Femur (tissue), 1 donor: Measurements from ENCODE around the gene RNASE9.
"Not testable (repeated sequence)": the region's sequence is repeated elsewhere in the genome, so short reads cannot be mapped to it uniquely, and the experiment has no call there.

Source experiments
- DNase-seq: peaks from one replicate; pipeline ENCODE4 v3.0.0-alpha.2; 2017

The RNASE9 gene

DNA sequence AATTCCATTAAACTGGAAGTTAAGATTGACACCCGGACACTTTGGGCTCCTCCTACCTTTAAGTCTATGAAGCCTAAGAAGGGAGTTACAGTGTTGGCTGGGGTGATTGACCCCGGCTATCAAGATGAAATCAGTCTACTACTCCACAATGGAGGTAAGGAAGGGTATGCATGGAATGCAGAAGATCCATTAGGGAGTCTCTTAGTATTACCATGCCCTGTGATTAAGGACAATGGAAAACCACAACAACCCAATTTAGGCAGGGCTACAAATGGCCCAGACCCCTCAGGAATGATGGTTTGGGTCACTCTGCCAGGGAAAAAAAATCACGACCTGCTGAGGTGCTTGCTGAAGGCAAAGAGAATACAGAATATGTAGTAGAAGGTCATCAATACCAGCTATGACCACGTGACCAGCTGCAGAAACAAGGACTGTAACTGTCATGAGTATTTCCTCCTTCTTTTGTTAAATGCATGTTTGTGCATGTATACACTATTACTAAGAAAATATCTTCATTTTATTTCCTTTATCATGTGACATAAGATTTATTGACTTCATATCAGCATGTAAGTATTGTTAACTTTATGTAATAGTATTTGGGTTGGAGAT lies 11.6 kb upstream of the RNASE9 start:
- not testable (repeated sequence) for DNase-seq

DNA sequence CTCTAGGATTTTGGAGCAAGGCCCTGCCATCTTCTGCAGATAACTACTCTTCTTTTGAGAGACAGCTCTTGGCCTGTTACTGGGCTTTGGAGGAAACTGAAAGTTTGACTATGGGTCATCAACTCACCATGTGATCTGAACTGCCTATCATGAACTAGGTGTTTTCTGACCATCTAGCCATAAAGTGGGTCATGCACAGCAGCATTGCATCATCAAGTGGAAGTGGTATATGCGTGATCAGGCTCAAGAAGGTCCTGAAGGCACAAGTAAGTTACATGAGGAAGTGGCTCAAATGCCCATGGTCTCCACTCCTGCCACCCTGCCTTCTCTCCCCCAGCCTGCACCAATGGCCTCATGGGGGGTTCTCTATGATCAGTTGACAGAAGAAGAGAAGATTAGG lies 9.9 kb upstream of the RNASE9 start:
- not testable (repeated sequence) for DNase-seq

DNA sequence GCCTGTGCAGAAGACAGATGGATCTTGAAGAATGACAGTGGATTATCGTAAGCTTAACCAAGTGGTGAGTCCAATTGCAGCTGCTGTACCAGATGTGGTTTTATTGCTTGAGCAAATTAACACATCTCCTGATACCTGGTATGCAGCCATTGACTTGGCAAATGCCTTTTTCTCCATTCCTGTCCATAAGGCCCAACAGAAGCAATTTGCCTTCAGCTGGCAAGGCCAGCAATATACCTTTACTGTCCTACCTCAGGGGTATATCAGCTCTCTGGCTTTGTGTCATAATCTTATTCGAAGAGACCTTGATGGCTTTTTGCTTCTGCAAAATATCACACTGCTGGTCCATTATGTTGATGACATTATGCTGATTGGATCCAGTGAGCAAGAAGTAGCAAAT lies 9.0 kb upstream of the RNASE9 start:
- not testable (repeated sequence) for DNase-seq

DNA sequence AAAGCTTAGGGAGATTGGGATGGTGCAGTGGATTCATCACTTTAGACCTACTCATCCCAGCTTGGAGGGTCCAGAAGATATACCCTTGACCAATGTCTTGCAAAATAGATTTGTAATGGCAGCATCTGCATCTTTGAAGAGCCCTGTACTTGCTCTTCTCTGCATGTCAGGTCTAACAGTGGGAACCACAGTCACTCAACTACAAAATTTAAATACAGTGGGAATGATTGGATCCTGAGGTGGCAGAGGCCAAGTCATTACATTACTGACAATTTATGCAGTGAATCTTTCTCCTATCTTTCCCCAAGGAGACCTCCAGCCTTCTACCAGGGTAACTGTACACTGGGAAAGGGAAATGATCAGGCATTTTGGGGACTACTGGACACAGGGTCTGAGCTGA lies 8.2 kb upstream of the RNASE9 start:
- no peak for DNase-seq

DNA sequence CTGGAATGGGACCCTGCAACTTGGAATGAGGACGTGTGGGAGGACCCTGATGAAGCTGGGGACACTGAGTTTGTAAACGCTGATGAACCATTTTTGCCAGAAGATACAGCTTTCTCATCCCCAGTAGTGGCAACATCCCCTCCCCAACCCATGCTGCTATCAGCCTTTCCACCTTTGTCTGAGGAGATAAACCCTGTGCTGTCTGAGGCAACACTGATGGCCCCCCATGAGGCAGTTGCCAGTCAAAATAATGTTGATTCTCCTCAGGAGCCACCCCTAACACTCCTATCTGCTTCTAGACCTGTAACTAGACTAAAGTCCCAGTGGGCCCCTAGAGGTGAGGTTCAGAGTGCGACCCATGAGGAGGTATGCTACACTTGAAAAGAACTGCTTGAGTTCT lies 7.5 kb upstream of the RNASE9 start:
- no peak for DNase-seq

DNA sequence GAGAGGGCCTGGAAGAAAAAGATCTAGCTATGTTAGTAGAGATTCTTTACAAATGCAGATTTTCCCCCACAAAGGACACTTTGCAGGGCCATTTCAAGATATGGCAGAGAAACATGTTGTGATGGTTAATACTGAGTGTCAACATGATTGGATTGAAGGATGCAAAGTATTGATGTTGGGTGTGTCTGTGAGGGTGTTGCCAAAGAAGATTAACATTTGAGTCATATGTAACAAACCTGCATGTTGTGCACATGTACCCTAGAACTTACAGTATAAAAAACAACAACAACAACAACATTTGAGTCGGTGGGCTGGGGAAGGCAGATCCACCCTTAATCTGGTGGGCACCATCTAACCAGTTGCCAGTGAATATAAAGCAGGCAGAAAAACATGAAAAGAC lies 6.4 kb upstream of the RNASE9 start:
- DNase-seq: not testable (repeated sequence)

DNA sequence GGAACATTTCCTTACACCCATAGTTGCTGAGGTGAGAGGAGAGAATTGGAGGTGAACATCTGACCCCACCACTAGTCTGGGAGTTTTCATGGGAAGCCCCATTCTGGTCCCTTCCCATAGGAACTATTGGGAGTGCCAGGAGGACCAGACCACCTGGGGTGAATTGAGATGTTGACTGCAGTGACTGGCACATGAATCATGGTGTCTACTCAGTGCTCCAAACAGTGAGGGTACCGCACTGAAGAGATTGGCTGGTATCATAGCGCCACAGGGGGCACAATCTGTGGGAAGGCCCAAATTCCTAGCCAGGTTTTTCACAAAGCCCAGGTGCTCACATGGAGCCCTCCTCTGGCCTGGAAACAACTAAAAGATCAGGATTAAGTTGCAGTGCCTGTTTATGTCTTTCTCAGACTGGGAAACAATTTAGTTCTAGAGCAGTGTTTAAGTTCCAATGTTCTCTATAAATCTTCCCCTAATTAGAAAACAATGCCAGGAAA lies 3.7 kb upstream of the RNASE9 start:
- DNase-seq: no peak

DNA sequence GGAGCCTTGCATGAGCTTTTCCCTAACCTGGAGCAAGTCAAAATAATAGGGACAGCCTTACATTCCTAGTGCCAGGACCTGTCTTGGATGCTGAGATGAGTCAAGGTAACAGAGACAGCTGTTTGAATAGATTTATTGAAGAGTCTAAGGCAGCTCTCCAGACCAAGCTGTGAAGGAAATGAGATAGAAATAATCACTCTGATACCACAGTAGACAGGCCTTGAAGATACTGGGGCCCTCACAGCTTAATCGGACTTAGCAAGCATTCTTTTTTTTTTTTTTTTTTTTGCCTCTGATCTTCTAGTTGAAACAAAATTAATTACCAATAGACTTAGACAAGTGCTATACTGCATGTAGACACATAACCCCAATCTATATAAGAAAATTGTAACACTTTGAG lies 3.1 kb upstream of the RNASE9 start:
- DNase-seq: no peak

DNA sequence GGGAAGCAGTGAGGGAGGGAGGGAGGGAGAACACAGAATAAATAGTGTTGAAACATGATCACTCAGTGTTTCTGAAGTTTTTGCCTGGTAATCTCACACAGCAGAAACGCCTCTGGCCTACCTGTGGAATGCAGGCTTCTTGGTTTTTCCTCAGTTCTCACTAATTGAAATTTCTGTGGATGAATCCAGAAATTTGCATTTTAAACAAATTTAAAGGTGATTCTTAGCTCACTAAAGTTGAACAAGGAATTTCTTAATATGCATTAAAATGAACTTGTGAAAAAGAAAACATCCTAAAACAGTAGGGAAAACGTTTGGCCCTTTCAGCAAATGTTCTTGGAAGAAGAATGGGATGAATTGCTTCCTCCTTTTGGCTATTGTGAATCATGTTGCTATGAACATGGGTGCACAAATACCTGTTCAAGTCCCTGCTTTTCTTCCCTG lies 1.4 kb downstream of the RNASE9 start:
- no peak for DNase-seq

DNA sequence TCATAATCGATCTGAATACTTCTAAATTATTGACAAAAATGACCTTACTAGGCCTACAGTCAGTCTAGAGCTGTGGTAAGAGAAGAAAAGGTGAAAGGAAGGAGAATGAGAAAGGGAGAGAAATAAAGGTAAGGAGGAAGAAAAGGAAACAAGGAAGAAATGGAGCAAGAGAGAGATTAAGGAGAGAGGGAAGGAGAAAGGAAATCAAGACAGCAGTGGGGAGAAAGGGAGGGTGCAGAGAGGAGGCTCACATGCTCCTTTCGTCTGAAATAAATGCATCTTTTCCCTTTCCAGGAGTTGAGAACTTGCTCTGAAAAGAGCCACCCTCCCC lies 3.7 kb downstream of the RNASE9 start:
- DNase-seq: no peak

DNA sequence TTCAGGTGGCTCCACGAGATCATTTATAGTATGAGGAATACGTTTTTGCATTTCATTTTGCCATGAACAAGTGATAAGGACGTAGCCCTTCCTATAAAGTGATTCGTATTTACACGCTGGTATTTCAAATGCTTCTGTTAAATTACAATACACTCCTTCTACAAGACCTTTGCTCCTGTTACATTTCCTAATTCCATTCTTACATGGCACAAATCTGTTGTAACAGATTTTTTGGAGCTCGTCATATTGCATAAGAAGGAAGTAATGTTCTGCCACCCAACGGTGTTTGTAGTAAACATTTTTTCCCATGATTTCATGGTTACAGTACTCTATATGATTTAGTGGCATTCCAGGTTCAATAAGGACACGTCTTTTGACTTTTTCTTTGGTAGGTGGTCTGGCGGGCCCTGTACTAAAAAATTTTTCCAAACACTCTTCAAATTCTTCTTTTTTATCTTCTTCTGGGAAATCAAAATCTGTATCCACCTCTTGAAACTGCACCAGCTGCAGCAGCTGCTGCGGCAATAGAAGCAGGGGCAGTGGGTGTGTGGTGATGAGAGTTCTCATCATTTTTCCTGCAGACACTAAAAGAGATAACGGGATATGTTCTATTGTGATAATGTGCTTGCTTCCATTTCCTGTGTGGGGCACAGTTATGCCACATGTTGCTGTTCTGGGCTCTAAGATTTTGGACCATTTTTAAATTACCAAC lies 4.2 kb downstream of the RNASE9 start:
- DNase-seq: no peak

DNA sequence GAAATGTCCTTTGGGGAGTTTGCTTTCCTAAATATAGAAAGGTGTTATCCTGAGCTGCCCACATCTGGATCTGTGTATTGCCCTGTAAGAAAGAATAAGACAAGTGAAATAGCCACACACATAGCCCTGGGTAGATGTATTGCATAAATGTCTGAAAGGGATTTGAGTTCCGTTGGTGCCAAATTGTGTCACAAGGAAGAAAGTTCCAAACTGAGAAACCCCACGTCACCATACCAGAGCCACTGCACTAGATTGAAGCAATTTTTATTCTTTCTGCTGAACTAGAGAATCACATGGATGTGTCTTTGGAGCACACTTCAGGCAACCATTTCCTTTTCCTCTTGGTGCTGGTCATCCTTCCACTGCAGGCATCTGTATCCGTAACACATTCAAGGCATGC lies 5.0 kb downstream of the RNASE9 start:
- no peak for DNase-seq

DNA sequence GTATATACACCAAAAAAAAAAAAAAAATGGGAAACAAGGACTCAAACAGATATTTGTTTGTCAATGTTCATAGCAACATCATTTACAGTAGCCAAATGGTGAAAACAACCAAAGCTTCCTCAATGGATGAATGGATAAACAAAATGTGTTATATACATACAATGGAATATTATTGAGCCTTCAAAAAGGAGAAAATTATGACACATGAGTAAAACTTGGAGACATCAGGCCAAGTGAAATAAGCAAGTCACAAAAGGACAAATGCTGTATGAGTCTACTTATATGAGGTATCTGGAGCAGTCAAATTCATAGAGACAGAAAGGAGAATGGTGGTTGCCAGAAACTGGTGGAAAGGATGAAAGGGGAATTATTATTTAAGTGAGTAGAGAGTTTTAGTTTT lies 7.8 kb downstream of the RNASE9 start:
- no peak for DNase-seq

DNA sequence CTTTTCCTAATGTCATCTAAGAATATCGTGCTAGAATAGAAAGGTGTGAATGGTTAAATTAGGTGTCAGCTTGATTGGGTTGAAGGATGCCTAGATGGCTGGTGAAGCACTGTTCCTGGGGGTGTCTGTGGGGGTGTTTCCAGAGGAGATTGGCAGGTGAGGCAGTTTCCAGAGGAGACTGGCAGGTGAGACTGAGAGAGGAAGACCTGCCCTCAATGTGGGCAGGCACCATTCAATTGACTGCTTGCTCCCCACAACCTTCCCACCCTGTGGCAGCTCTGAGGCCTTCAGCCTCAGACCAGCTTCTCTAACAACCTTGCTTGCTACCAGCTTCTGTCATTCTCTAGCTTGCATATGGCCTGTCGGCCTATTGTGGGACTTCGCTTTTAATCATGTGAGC lies 9.2 kb downstream of the RNASE9 start:
- no peak for DNase-seq

DNA sequence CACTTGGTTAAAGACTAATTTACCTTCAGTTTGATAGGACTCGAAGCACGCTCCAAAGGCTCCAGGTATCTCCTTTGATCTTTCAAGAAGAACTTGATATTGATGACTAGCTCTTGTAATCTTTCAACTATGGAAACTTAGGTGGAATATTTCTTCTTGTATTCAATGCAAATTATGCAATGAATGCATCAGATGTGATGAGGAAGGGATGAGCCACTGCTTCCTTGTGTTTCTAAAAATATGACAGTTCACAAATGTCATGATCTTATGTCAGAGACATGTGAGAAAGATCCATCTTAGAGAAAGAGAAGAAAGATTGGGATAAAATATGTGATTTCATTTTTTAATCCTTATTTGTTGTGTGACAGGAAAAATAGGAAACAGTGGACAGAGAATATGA lies 9.9 kb downstream of the RNASE9 start:
- DNase-seq: no peak

DNA sequence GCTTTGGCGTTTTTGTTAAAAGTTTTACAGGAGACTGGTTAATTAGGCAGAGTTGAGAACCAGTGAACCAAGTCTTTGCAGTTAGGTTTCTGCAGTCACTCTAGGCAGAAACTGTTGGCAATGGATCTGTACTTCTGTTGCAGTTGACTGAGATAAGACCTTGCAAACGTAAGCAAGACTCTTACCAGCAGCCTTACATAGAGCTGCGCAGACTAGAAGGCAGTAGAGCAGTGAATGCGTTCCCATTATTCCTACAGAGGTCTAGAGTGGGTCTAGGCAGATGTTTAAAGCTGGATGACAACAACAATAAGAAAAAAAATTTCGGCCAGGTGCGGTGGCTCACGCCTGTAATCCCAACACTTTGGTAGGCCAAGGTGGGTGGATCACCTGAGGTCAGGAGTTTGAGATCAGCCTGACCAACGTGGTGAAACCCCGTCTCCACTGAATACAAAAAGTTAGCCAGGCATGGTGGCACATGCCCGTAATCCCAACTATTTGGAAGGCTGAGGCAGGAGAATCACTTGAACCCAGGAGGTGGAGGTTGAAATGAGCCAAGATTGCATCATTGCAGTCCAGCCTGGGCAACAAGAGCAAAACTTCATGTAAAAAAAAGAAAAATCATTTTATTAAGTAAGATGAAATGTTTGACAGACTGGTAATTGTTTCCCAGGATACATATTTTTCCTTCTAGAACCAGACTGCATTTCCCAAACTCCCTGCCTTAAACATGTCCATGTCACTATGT lies 12.3 kb downstream of the RNASE9 start:
- DNase-seq: no peak

DNA sequence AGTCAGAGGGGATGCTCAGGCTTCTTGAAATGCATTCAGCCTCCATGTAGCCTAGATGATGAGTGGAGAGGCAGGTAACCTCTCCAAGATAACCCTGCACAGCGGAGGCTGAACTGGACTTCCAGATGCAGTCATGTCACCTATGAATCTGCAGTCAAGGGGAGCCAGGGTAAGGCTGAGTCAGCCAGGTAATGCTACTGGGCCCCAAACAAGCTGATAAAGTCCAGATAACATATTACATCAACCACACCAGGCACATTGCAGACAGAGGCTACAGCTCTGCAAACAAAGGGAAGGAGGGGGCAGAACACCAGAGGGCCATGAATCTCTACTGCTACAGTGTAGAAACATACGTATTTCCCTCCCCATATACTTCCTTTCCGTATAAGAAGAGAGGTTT lies 14.0 kb downstream of the RNASE9 start:
- DNase-seq: no peak

DNA sequence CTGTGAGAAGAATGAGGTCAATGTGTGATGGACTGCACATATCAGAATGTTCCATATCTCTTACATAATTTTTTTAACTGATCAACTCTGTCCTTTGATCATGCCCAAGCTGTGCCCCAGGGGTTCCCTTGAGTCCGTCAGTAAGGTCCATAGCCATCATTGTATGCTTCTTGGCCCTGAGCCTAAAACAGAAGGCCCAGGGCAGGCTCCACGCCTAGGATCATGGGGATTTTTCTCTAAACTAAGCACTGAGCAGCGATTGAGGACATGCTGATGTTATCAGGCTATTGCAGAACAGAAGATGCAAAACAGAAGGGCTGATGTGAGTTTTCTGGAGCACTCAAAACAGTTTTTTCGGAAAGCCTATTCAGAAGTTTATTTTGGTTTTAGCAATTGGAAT lies 20.9 kb downstream of the RNASE9 start:
- DNase-seq: no peak

DNA sequence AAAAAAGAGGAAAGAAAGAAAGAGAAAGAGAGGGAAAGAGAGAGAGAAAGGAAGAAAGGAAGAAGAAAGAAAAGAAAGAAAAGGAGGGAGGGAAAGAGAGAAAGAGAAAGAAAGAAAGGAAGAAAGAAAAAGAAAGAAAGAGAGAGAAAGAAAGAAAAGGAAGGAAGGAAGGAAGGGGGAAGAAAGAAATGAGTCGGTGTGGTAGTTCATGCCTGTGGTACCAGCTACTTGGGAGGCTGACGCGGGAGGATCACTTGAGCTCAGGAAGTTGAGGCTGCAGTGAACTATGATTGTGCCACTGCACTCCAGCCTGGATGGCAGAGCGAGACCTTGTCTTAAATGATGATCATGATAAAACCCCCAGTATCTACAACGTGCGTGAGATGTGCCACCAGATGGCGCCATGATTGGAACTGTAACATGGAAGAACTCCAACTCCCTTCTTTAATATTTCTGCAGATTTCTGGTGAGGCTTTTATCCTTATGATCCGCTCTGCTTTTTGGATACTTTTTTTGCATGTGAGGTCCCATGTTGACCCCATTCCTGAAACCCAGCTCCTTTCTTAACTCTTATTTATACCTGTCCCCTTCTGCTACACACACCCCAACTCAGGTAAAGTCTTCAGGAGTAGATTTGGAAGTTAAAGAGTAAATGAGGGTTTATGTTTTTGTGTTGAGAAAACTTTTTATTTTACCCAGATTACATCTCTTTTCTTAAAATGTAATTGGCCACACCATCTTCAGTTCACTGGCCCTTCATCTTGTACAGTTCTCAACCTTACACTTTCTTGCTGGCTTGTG lies 29.9 kb downstream of the RNASE9 start:
- DNase-seq: peak; percentile 66

DNA sequence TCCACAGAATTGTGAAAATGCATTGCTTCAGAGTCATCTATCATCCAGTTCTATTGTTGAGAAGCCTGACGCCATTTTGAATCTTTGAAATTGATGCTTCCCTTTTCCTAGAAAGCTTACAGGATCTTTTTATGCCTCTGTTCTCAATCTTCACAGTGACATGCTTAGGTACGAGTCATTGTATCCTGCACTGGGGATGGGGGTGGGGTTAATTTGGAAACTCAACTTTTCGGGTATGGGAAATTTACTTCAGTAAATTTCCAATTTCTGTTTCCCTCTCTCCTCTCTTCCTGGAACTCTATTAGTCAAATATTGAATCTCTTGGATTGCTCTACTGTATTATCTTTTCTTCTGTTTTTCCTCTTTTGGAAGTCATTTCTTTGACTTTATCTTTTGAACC lies 31.0 kb downstream of the RNASE9 start:
- no peak for DNase-seq

DNA sequence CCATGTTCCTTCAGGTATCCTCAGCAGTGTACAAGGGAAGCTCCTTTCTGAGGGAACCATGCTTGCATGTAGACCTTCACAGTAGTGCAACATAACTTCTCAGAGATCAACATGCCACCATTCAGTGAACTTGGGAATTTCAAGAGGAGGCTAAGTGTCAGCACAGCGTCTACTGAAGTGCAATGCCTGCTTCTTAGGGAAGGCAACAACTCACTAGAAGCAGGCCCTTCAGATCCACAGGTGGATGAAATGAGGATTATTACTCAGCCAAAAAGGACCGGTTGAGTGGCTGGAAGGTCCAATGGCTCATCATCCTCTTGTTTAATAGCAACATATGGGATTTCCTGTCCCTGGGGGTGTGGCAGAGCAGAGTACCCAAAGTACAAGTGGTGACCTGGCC lies 36.8 kb downstream of the RNASE9 start:
- DNase-seq: no peak

DNA sequence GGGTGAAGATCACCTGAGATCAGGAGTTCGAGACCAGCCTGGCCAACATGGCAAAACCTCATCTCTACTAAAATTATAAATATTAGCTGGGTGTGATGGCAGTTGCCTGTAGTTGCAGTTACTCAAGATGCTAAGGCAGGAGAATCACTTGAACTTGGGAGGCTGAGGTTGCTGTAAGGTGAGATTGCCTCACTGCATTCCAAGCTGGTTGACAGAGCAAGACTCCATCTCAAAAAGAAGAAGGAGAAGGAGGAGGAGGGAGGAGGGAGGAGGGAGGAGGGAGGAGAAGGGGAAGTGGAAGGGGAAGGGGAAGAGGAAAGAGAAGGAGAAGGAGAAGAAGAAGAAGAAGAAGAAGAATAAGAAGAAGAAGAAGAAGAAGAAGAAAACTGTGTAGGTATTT lies 38.5 kb downstream of the RNASE9 start:
- no peak for DNase-seq

DNA sequence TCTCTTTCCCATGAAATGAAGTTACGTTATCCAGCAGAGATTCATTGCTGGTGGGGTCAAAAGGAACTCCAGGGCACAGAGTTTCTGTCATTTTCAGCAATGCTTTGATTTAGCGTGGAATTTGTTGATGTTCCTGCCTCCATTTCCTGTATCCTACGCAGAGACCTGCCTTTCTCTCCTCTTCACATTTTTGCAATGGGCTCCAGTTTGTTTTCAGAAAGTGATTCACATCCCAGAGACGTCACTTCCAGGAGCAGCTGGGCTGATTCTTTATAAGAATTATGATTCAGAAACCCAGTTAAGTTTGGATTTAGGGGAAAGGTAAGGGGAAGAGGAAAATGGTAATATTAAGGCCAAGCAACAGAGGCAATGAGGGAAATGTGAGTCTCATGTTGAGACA lies 43.9 kb downstream of the RNASE9 start:
- DNase-seq: no peak
